Pancreas (tissue), 10 donors: ENCODE data around the gene ITPR2. TPM values are rescaled to one million over a fixed set of nuclear protein-coding genes. Genes with fewer than 3 reads are reported as not detected.

Source experiments
- ATAC-seq, 4 donors: fragments of 200-7000 bp; cut with Tn5 transposase; one replicate each; pipeline versions ENCODE4 v1.8.0 to v1.9.1; 2020; ENCODE audit warnings: mild to moderate bottlenecking in 4 of 4, moderate library complexity in 4 of 4
- DNase-seq, 6 donors: peaks; one replicate each; pipeline ENCODE4 v3.0.0-alpha.2; 2020
- FAIRE-seq: peaks from 2 replicates; lab custom pipeline; 2012; peaks lifted over from hg19 to GRCh38; lab: Jason Lieb, UNC
- H3K27ac ChIP-seq, 4 donors: fragments of 200-600 bp; sonication (generic); 1 replicate in 3 of 4; 2 replicates in 1 of 4; pipeline versions ENCODE4 v1.5.0 to v1.8.0; 2020
- H3K27me3 ChIP-seq, 4 donors: fragments of 200-600 bp; one replicate each; pipeline ENCODE4 v1.8.0; 2021
- H3K36me3 ChIP-seq, 3 donors: fragments of 200-600 bp; sonication (generic) in 1 of 3; one replicate each; pipeline versions ENCODE4 v1.5.0 to v1.8.0; 2020 to 2021
- H3K4me1 ChIP-seq, 3 donors: fragments of 200-600 bp; one replicate each; pipeline ENCODE4 v1.8.0; 2021
- H3K4me3 ChIP-seq, 4 donors: fragments of 200-600 bp; sonication (generic) in 2 of 4; one replicate each; pipeline versions ENCODE4 v1.5.0 to v1.8.0; 2020 to 2021
- H3K9me3 ChIP-seq, 4 donors: fragments of 200-600 bp; one replicate each; pipeline ENCODE4 v1.8.0; 2021
- WGBS, 2 donors: extraction: QIAGEN DNeasy Blood & Tissue Kit; methylation state at CpG; one replicate each; pipeline ENCODE4 v1.1.7; 2013; 5-methylcytosine and 5-hydroxymethylcytosine counted together
- intact Hi-C, 3 donors: fragments of 100-400 bp; cut with DNase I; formaldehyde crosslinking; loops; one replicate each; pipeline versions ENCODE4 v1.11.1 to v1.14.2; 2022
- polyA plus RNA-seq, 2 donors: library from polyadenylated mRNA; stranded (reverse); fragments of 200-250 nt; gene quantifications; one replicate each; pipeline ENCODE4 v1.2.3, GENCODE V29; 2013
- total RNA-seq, 6 donors: library from RNA; stranded (reverse); fragmentation: NEBNext Ultra II Directional in 4 of 6; extraction: Animal tissue kit (Norgen Biotek cat#: 25700) in 4 of 6; gene quantifications; one replicate each; pipeline versions ENCODE4 v1.2.1 to v1.2.4, GENCODE V29; 2021 to 2023
- TF ChIP-seq, protein P1 (sequence below), 4 donors: fragments of 200-600 bp; sonication (generic) in 3 of 4; IDR thresholded peaks; one replicate each; pipeline versions ENCODE4 v1.5.0 to v1.8.0; 2021; ENCODE audit warnings: antibody characterized with exemption in 4 of 4
- donor health status: healthy with polysubstance abuse.
- donor health status: DM: no; HTN: no; CAD: no; lungs with moderate emphysema.
- donor health status: DM: no; HTN: no; CAD: no.
- donor health status: control.
- donor health status: control.
- donor health status: Bipolar disorder and iron deficiency.
- donor health status: DM: yes; HTN: yes; CAD: no.
- donor health status: DM: no; HTN: no; CAD: no.
- donor health status: DM: no; HTN: no; CAD: no.
- donor health status: DM: yes; HTN: yes; CAD: no.

Gene ITPR2
- total and polyA plus RNA-seq, 8 donors: 3.3 to 51.8 (median 25.5) TPM

DNA sequence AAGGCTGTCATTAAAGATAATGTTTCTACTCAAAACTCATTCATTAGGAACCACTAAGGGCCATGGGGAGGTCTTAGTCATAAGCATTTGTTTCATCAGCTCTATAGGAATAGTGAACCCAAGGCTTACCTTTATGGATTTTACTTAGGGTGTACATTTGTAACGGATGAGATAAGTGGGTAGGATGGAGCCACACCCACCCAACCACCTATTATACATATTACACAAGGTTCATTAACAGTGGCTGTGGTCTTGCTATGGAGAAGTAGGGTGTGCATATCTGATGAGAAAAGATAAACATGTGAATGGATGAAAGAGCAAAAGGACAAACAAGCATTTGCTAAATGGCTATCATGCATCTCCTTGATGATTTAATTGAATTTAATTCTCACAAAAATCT lies 39.6 kb upstream of the ITPR2 start:
- FAIRE-seq: no peak
- peaks cover 21 to 35% (median 25%) of the 10 kb centered on the region in 3 donors for H3K4me1 ChIP-seq
- TF ChIP-seq, protein P1, sequence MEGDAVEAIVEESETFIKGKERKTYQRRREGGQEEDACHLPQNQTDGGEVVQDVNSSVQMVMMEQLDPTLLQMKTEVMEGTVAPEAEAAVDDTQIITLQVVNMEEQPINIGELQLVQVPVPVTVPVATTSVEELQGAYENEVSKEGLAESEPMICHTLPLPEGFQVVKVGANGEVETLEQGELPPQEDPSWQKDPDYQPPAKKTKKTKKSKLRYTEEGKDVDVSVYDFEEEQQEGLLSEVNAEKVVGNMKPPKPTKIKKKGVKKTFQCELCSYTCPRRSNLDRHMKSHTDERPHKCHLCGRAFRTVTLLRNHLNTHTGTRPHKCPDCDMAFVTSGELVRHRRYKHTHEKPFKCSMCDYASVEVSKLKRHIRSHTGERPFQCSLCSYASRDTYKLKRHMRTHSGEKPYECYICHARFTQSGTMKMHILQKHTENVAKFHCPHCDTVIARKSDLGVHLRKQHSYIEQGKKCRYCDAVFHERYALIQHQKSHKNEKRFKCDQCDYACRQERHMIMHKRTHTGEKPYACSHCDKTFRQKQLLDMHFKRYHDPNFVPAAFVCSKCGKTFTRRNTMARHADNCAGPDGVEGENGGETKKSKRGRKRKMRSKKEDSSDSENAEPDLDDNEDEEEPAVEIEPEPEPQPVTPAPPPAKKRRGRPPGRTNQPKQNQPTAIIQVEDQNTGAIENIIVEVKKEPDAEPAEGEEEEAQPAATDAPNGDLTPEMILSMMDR (IDR thresholded peaks at IDR 0.05): no peak
- intact Hi-C loops: no loop called here
- no peaks in the 10 kb centered on the region for H3K36me3 ChIP-seq
- H3K9me3 ChIP-seq: no peaks in the 10 kb centered on the region
- WGBS, 2 donors: 95 to 96% methylated on average over 1 of the region's 1 CpG
- H3K27me3 ChIP-seq: no peaks in the 10 kb centered on the region
- DNase-seq: no peak
- no peak overlapping the region for H3K27ac ChIP-seq
- H3K4me3 ChIP-seq: no peak overlapping the region
- ATAC-seq: no peak

DNA sequence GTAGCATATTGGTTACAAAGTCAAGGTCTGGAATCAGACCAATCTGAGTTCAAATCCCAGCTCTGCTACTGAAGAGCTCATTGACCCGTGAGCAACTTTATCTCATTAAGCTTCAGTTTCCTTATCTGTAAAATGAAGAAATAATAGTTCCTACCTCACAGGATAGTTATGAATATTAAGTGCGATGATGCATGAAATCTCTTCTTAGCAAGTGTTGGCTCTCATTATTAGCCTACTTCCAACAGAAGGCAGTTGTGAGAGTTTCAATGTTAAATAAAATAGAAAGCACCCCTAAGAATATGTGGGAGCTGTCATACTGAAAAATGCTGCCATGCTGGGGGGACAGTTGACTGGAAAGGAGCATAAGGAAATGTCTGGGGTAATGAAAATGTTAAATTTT lies 39.0 kb upstream of the ITPR2 start:
- intact Hi-C loops: no loop called here
- Histone ChIP-seq H3K4me1 (peaks cover 24 to 37% (median 25%) of the 10 kb centered on the region in 3 donors), H3K27ac (peak overlapping the region in 3 of 4 donors; percentile 68 to 83 (median 79)), H3K9me3 (no peaks in the 10 kb centered on the region), H3K4me3 (no peak overlapping the region), H3K36me3 (no peaks in the 10 kb centered on the region), H3K27me3 (no peaks in the 10 kb centered on the region)
- FAIRE-seq: no peak
- ATAC-seq: no peak
- TF ChIP-seq, protein P1 (IDR thresholded peaks at IDR 0.05): no peak
- no peak for DNase-seq
- WGBS, 2 donors: 56 to 63% methylated on average over 2 of the region's 2 CpGs

DNA sequence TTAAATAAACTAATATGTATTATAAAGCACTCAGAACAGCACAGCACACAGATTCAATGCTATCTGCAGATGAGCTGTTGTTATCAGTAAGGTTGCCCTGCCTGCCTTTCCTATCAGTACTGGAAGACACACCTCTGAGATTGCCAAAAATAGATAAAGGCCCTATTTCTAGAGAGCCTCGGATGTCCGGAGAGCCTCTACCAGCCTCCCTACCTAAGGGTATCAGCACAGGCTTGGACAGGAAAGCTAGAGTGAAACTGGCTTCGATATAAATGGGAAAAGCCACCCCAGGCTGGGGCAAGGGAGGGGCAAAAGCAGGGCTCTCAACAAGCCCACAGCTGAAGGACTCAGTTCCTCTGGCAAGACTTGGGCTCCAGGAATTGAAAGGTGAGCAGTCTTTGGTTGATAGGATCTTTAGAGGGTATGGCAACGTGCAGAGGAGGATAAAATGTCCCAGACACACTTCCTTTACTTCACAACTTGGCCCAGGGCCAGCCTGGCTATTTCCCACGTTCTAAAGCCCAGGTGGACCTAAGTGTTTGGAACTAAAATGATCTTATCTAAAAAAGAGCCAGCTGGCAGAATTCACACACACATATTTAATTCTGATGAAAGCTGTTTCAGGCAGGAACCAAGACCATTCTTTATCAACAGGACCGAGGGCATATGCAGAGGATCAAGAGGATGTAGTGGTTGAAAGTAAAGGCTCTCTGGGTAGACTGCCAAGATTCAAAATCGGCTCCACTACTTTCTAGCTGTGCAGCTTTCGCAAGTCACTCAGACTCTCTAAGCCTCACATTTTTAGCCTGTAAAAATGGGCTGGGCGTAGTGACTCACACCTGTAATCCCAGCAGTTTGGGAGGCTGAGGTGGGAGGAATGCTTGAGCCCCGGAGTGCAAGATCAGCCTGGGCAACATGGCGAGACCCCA lies 37.8 kb upstream of the ITPR2 start:
- Histone ChIP-seq H3K27me3 (no peaks in the 10 kb centered on the region), H3K36me3 (no peaks in the 10 kb centered on the region), H3K9me3 (no peaks in the 10 kb centered on the region), H3K4me3 (peak overlapping the region in 1 of 4 donors; percentile 11), H3K27ac (peak overlapping the region; percentile 68 to 83 (median 74)), H3K4me1 (peaks cover 24 to 43% (median 31%) of the 10 kb centered on the region in 3 donors)
- FAIRE-seq (no peak), DNase-seq (peak; percentile 86 to 95 (median 92)), ATAC-seq (peak; percentile 88 to 92 (median 88))
- 11 to 12% methylated on average over 11 of the region's 11 CpGs for WGBS, 2 donors
- TF ChIP-seq, protein P1 (IDR thresholded peaks at IDR 0.05): no peak
- intact Hi-C loops: no loop called here

DNA sequence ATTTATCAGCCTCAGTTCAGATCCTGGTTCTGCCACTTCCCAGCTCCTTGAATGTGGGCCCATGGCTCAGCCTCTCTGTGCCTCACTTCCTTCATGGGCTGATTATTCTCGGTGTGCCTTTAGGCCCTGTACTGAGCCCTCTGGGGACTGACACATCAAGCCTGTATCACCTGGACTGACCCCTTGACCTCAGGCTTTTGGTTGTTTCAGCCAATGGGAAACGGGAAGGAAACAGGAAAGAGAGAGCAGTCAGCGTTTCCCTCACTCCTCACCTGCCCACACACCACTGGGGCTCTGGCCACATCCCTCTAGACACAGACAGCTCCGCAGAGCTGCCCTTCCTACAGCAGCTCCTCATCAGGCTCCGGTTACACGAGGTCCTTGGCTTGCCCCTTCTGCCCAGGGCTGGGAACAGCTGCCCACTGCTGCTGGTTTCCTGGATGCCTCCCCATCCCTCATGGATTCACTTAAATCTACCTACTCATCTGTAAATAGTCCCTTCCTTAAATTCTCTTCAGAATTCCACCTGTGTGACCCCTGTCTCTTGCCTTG lies 37.0 kb upstream of the ITPR2 start:
- Histone ChIP-seq H3K4me3 (no peak overlapping the region), H3K27ac (peak overlapping the region; percentile 68 to 83 (median 74)), H3K9me3 (no peaks in the 10 kb centered on the region), H3K36me3 (no peaks in the 10 kb centered on the region), H3K4me1 (peaks cover 24 to 43% (median 31%) of the 10 kb centered on the region in 3 donors), H3K27me3 (no peaks in the 10 kb centered on the region)
- TF ChIP-seq, protein P1 (IDR thresholded peaks at IDR 0.05): no peak
- peak in 3 of 6 donors; percentile 15 to 60 (median 23) for DNase-seq
- ATAC-seq: peak in 2 of 4 donors; percentile 6 to 8
- intact Hi-C loops: no loop called here
- WGBS, 2 donors: 71% methylated on average over 6 of the region's 6 CpGs
- FAIRE-seq: no peak
